Fibroblast of upper back skin (primary cell): Measurements from ENCODE around the gene PHF13.
"Not testable (repeated sequence)": the region's sequence is repeated elsewhere in the genome, so short reads cannot be mapped to it uniquely, and the experiment has no call there.

ENCODE experiments used
- DNase-seq: peaks from one replicate; pipeline ENCODE4 v3.0.0-alpha.2; 2013

PHF13 gene

DNA sequence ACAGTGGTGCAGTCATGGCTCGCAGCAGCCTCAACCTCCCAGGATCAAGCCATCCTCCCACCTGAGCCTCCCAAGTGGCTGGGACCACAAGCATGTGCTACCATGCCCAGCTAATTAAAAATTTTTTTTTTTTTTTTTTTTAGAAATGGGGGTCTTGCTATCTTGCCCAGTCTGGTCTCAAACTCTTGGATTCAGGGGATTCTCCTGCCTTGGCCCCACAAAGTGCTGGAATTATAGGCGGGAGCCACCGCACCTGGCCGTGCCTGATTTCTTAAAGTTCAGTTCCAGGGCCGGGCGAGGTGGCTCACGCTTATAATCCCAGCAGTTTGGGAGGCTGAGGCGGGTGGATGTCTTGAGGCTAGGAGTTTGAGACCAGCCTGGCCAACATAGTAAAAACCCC is 17.5 kb downstream of the PHF13 start:
- no peak for DNase-seq

DNA sequence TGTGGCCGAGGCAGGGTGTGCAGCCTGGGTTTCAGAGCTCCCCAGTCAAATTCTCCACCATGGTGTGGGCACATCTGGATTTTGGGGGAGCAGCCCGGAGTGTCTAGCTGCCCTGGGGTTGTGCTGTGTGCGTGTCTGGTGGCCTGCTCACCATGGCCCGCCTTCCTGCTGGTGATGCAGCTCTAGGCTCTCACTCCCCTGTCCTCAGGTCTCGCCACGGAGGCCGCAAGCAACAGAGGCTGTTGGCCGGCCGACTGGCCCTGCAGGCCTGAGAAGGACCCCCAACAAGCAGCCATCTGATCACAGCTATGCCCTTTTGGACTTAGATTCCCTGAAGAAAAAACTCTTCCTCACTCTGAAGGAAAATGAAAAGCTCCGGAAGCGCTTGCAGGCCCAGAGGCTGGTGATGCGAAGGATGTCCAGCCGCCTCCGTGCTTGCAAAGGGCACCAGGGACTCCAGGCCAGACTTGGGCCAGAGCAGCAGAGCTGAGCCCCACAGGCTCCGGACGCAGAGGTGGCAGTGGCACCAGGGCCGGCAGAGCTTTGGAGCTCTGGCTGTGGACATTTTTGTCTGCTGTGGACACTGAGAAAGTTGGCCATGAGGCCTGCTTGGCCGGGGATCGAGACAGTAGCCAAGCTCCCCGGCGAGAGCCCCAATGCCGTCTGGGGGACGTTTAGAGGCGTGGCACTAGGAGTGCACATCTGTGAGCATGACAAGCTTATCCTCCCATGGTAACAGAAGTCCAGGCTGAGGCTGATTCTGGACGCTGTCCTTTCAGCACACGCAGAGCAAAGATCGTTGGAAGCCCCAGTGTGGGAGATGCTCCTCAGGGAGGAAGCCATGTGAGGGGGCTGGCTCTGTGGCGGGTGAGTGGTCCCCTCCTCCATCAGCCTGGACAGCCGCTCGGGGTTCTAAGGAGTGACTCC is 19.3 kb downstream of the PHF13 start:
- no peak for DNase-seq

DNA sequence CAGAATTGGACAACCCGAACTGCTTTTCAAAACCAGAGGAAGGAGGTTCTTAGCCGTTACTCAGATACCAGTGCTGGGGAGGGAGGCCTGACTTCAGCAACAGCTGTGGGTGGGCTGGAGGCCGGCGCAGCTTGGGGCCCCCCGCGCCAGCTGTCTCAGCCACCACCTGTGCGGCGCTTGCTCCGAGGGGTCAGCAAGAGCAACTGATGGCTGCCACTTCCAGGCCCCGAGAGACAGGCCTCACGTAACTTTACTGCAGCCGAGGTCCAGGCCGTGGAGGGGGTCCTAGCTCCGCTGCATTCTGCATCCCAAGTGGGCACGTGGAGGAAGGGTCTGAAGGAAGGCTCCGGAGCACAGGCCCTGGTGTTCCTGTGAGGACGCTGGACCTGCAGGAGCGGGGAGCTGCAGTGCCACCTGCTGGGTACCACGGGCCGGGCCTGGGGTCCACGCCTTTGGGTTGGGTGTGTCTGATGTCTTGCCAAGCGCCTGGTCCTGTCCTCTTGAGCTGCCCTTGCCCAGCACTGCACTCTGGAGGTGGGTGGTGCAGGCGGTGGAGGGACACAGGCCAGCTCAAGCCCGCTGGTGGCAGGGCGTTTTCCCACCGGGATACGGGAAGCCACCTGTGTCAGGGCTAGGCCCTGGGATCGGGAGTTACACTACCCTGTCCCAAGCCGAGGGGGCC is 21.0 kb downstream of the PHF13 start:
- DNase-seq: peak; percentile 19

DNA sequence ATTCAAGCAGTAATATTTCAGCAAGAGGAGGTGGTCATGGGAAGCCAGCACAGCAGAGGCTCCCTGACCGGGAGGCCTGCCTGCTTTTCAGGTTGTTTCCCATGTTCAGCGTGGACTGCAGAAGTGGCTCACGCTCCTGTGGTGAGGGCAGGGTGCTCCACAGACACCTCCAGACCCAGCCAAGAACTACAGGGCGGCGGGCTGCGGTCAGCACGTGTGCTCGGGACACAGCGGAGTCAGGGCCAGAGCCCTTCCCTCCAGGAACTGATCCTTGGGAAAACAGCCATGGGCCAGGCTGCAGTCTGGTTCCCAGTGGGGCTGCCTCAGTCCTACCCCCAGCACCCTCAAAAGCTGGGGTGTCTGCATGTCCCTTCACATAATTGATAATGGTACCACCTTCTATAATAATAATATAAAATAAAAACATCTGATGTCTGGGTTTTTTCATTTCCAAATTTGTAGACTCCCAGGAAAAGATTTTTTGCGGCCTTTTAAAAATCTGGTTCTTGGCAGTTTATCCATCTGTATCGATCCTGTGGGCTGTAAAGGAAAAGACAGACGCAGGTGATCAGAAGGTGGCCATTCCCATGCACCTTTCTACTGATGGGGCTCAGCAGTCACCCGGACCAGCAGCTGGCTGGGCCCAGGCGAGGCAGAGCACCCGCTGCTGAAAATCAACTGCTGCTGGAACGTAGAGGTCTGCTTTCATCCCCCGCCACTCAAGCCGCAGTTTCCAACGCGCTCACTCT is 21.8 kb downstream of the PHF13 start:
- DNase-seq: no peak

DNA sequence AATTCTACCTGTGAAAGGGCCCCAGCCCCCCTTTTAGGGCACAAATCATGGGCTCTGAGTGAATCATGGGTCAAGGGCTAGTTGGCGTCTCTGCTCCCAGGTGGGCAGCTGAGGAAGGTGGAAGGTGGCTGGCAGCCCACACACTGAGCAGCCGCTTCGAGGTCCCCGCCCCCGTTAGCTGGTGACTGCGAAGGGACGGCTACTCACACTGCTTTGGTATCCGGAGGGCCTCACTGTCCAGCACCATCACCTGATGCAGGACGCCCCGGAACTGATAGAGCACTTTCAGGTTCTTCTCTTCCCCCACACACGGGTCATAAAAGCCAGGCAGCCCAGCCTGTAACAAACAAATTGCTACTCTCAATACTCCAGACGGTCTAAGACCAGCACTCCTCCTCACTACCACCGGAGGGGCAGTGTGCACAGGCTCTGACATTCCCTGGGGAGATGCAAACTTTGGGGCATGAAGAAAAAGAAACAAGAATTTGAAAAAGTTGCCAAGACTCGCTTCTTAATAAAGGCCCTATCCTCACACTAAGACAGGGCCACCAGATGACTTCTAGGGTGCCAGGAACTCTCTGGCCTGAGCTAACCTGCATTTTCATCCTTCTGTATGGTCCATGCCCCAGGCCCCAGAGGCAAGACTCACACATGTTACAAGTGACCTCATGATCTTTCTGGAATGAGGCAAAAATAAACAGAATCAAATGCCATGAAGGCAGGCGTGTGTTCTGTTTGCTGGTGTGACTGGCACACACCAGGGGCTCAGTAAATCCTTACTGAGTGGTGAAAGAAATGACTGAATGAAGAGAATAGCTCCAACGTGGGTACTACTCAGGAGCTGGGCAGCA is 22.6 kb downstream of the PHF13 start:
- no peak for DNase-seq

DNA sequence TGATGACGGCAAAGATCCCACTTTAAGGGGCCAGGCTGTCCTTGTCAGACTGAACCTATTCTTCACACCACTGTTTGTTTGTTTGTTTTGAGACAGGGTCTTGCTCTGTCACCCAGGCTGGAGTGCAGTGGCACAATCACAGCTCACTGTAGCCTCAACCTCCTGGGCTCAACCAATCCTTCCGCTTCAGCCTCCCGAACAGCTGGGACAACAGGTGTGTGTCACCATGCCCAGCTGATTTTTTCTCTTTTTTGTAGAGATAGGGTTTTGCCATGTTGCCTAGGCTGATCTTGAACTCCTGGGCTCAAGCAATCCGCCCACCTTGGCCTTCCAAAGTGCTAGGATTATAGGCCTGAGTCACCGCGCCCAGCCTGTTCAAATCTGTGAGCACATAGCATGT is 23.2 kb downstream of the PHF13 start:
- not testable (repeated sequence) for DNase-seq

DNA sequence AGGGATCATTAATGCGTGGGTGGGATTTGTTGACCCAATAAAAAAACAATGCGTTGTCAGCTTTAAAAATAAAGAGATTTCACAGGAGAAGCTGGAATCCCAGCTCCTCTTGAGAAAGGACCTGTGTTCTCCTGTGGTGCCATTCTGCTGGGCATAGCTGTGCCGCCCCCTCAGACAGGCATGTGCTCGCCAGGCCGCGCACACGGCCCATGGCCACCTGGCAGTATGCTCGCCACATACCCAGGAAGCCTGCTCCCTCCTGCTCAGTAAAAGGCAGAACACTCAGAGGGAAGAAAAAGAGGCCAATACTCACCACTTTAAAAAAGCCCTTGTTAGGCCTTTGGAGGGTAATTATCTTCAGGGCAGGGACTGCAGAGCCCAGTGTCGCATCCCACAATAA is 24.2 kb downstream of the PHF13 start:
- no peak for DNase-seq

DNA sequence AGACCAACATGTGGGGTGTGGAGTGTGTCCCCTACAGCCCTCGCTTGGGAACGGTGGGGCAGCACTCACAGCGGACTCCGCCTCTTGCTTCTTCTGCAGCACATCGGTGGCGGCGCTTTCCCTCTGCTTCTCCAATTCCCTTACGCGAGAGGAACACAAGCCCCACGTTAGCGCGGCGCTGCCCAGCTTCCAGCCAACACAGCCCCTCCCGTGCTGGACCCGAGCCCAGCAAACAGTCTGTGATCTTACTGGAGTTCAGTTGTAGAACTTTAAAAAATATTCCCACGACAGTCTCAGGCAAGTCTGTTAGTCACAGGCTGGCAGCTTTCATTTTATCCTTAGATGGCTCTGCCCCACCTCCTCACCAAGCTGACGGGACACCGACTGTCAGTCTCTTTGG is 24.7 kb downstream of the PHF13 start:
- DNase-seq: peak; percentile 46

DNA sequence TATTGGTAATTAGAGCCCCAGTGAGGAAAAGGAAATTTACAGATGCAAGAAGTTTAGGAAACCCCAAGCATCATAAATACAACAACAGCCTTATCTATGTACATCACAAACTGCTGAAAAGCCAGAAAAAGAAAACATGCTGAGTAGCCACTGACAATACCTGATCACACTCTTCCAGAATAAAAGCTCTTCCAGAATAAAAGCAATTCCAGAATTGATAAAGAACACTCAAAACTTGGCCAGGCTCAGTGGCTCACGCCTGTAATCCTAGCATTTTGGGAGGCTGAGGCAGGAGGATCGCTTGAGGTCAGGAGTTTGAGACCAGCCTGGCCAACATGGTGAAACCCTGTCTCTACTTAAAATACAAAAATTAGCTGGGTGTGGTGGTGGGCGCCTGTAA is 27.3 kb downstream of the PHF13 start:
- DNase-seq: not testable (repeated sequence)

DNA sequence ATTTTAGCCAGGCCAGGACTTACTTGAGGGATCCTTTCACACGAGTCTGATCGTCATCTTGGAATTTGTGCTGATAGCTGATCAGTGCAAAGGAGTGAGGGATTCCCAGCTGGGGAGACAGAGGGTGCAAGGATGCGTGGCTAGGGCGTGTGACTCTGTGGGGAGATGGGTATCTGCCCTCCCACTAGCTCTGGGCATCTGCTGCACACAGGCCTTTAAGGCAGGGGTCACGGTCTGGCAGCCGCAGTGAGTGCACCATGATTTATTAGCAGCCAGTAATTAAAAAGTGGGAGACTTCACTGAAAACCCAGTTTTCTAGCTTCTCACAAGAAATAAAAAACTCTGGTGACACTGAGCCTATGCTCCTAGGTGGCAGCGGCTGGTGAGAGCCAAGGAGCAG is 31.5 kb downstream of the PHF13 start:
- DNase-seq: no peak

DNA sequence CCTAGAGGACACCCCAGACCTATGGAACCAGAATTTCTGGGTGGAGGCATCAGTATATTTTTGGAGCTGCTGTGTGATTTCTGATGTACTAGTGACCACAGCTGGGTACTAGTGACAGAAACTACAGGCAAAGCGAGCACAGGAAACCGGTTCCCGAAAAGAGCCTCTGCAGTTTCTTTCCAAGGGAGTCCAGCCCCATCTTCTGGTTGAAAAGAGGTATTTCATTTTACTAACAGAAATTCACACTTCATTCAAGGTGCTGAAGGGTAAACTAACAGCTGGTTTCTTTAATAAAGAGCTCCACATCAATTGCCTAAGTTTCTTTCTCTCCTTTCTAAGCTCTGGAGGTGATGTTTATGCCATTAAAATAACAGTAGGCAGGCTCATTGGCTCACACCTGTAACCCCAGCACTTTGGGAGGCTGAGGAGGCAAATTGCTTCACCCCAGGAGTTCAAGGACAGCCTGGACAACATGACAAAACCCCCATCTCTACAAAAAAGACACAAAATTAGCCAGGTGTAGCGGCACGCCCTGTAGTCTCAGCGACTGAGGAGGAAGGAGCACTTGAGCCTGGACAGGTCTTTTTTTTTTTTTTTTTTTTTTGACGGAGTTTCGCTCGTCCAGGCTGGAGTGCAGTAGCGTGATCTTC is 33.1 kb downstream of the PHF13 start:
- DNase-seq: peak; percentile 53

DNA sequence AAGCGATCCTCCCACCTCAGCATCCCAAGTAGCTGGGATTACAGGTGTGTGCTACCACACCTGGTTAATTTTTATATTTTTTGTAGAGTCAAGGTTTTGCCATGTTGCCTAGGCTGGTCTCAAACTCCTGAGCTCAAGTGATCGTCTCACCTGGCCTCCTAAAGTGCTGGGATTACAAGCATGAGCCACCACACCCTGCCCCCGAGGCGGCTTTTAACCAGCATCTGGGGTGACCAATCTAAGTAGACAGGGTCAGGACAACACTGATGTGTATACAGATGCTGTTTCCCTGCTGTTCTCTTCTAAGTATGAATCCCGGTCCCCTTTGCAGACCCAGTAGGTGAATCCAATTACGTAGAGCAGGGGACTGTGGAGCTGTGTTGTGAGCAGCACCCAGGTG is 35.0 kb downstream of the PHF13 start:
- DNase-seq: no peak

DNA sequence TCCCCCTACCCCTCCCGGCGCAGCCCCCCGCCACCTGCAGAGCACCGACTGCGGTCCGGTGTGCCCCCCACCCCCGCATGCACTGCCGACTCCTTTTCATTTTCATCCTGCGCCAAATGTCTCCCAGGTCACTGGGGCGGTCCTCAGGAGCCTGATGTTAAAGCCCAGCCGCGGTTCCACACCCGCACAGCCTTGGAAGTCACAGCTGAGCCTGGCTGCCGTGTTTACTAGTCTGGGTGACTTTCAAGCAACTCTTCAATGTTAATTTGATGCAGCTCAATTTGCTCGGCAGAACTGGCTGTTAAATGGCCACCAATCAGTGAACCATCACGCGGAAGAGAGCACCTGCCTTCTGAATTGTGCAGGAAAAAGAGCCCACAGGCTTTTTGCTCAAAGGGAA is 38.4 kb downstream of the PHF13 start:
- no peak for DNase-seq

DNA sequence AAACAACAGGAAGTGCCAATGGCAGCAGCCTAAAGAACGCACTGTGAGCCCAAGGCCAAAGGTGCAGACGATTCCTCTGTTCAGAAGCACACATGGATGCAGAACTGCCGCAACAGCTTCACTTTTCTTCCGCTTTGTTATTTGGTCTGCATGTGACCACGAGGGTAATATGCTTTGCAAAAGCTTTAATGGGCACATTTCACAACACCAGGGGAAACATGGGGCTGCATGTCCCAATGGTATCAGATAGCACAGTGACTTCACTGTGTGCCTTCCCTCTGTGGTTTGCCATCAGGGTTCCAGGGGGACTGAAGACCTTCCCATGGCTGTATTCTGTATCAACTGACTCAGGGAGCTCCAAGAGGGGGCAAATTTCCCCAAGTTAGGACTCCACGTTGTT is 39.5 kb downstream of the PHF13 start:
- no peak for DNase-seq

DNA sequence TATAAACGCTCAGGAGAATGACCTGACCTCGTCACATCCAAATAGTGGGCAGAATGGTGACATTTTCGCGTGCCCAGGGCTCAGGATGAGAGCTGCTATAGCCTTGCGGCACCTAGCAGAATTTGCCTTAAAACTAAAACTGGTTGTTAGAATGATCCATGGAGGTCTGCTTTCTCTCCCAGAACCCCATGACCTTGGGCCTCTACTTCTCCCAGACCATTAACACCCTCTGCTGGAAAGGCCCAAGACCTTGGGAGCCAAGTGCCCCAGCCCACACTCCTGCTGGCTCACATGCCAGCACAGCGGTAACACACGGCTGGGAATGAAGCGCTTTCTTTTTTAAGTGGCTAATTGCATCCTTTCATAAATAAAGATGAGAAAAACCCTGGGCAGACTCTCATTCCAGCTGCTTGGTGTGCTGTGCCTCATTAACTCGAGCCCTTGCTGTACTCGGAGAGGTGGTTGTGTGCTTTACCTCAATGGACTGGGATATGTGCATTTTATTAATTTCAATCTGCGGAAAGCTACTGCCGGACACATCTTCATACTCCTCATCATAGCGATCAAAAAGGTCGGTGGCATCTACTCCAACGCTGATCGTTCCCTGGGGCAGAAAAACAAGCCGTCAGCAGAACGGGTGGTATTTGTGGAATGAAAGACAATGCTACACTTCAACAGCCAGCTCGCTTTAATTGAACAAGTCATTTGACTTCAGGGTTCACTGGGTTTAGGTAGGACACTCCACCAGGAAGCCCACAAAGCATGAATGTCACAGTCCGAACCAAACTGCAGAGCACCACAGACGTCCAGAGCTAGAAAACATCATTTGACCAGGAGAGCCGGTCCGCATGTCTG is 40.1 kb downstream of the PHF13 start:
- no peak for DNase-seq

DNA sequence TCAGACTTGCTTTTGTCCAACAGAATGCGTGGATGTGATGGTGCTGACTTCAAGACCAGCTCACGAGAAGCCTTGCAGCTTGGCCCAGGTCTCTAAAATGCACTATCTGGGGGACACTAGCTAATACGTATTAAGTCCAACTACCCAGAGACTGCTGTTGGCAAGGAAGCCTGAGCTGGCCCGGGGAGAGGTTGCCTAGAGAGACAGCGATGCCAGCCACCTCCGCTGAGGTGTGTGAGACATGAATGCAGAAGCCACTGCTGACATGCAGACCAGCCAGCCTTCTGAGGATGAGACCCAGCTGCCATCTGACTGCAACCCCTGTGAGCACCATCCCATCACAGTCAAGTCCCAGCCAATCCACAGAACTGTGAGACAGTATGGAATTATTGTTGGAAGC is 43.6 kb downstream of the PHF13 start:
- no peak for DNase-seq

DNA sequence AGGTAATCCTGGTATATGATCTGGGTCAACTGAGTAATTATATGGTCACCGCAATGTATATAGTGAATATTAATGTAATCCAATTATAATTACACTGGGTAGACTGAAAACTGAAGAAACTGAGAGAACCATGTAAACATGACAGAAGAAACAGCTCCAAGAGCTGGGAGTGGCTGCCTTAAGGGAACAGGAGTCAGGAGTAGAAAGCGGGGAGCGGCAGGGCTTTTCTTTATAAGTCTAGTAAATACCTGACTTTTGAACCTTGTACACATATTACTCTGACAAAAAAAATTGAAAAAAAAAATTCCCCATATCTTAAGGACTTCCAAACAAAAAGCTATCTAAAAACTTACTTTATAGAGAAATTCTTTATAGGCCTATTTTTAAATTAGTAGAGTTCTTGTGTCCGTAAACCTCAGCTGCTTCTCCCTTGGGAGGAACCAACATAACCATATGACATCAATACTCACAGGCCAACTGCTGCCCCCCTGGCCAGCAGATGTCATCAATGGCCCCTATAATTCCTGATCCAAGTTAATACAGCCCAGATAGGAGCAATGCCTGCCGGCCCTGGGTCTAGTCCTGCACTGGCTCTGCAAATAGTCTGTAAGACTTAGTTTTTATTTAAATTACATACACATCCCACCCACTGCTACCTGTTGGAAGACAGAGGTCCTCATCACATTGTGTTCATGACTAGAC is 45.0 kb downstream of the PHF13 start:
- no peak for DNase-seq

DNA sequence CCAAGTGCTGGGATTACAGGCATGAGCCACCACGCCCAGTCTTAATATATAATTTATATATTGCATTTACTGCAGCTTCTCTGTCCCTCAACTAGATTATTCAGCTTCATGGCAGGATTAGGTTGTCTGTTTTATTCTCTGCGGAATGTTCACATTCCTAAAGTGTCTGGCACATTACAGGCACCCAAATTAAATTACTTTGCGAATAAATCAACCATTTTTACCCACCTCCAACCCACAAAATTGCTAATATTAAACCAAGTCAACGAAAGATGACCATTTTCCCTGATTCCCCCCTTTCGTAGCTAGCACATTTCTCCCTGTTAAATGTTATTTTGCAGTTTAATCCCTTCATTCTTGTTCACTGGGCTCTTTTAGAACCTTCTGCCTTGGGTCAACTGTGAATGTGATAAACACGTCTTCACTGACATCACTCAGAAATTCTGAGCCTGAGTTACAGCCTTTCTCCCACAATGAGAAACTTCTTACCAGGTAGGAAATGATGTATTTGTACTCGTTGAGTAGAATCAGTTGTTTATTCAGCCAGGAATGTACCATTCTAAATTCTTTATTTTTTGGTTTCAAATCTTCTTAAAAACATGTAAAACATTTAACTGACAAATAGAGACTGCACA is 47.0 kb downstream of the PHF13 start:
- DNase-seq: no peak

DNA sequence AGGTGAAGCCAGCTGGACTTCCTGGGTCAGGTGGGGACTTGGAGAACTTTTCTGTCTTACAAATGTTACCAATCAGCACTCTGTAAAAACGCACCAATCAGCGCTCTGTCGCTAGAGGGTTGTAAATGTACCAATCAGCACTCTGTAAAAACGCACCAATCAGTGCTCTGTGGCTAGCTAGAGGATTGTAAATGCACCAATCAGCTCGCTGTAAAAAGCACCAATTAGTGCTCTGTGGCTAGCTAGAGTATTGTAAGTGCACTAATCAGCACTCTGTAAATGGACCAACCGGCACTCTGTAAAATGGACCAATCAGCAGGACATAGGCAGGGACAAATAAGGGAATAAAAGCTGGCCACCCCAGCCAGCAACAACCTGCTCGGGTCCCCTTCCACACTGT is 48.9 kb downstream of the PHF13 start:
- not testable (repeated sequence) for DNase-seq

DNA sequence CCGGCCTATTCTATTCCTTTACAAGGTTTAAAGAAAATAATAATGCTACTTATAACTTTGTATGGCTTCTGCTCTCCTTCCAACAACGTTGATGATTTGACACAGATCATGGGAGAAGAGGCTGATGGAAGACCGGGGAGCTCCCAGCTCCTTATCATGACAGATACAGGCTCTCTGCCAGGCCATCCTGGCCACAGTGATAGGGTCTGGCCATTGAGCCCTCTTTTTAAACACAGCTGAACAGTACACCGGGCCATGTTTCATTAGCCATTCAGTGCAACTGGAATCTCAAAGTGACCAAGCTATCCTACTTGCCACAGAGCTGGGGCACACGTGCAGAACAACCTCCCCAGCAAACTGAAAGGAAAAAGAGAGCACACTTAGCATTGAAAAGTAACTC is 53.2 kb downstream of the PHF13 start:
- DNase-seq: no peak
